ENCODE data around the gene EFR3B. TPM values are rescaled to one million over a fixed set of nuclear protein-coding genes. Genes with fewer than 3 reads are reported as not detected.

EFR3B gene
- total and polyA plus RNA-seq, 2 experiments from 2014 or later = 9.0 to 10.0 TPM

DNA sequence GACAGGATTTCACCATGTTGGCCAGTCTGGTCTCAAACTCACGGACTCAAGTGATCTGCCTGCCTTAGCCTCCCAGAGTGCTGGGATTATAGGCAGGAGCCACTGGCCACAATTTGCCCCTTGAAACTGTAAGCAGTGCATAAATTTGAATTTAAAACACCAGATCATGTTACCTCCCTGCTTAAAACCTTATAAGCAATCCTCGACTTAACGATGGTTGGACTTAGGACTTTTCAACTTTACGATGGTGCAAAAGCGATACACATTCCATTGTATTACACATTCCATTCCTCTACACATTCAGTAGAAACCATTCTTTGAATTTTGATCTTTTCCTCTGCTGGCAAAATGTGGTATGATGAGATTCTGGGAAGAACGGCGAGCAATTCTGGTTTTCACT, 23.2 kb upstream of the EFR3B start:
- H3K27ac ChIP-seq = no peak overlapping the region
- H3K4me3 ChIP-seq = no peak overlapping the region
- H3K36me3 ChIP-seq = no peaks in the 10 kb centered on the region
- H3K9me3 ChIP-seq (ENCODE audit: low read depth) = no peaks in the 10 kb centered on the region
- H3K27me3 ChIP-seq = no peaks in the 10 kb centered on the region
- TF ChIP-seq, protein P1, sequence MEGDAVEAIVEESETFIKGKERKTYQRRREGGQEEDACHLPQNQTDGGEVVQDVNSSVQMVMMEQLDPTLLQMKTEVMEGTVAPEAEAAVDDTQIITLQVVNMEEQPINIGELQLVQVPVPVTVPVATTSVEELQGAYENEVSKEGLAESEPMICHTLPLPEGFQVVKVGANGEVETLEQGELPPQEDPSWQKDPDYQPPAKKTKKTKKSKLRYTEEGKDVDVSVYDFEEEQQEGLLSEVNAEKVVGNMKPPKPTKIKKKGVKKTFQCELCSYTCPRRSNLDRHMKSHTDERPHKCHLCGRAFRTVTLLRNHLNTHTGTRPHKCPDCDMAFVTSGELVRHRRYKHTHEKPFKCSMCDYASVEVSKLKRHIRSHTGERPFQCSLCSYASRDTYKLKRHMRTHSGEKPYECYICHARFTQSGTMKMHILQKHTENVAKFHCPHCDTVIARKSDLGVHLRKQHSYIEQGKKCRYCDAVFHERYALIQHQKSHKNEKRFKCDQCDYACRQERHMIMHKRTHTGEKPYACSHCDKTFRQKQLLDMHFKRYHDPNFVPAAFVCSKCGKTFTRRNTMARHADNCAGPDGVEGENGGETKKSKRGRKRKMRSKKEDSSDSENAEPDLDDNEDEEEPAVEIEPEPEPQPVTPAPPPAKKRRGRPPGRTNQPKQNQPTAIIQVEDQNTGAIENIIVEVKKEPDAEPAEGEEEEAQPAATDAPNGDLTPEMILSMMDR (IDR thresholded peaks at IDR 0.05; ENCODE audit: low read depth, low read length) = no peak
- H3K4me1 ChIP-seq (ENCODE audit: low read depth) = no peaks in the 10 kb centered on the region
- DNase-seq (ENCODE audit: low read depth in 1 of 2, low spot score in 1 of 2) = no peak

DNA sequence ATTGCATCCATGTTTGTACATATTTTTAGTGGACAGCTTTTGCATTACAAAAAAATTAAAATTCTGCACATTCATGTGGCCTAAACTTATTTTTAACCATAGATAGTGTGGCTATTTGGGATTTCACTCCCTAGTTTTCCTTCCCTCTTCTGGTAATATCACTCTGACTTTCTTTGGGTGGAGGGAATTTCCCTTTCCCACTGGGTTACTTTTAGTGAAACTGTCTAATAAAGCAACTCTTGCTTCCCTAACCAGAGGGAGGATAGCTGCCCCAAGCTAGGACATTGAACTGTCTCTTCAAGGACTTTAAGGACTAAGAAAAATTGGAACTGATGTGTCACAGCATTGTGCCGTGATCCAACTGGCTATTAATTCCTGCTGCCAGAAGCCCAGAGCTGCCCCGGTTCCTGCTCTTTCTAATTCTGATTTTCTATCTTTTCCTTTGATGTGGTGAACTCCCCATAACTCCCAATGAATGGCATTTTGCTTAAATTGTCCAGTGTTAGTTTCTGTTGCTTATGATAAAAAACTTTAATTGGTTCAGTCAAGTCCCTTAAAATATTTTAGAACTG, 20.0 kb upstream of the EFR3B start:
- H3K9me3 ChIP-seq (ENCODE audit: low read depth) = no peaks in the 10 kb centered on the region
- no peak for DNase-seq (ENCODE audit: low read depth in 1 of 2, low spot score in 1 of 2)
- H3K4me3 ChIP-seq = no peak overlapping the region
- H3K27me3 ChIP-seq = no peaks in the 10 kb centered on the region
- H3K4me1 ChIP-seq (ENCODE audit: low read depth) = no peaks in the 10 kb centered on the region
- no peak overlapping the region for H3K27ac ChIP-seq
- TF ChIP-seq, protein P1 (IDR thresholded peaks at IDR 0.05; ENCODE audit: low read depth, low read length) = no peak
- H3K36me3 ChIP-seq = no peaks in the 10 kb centered on the region

DNA sequence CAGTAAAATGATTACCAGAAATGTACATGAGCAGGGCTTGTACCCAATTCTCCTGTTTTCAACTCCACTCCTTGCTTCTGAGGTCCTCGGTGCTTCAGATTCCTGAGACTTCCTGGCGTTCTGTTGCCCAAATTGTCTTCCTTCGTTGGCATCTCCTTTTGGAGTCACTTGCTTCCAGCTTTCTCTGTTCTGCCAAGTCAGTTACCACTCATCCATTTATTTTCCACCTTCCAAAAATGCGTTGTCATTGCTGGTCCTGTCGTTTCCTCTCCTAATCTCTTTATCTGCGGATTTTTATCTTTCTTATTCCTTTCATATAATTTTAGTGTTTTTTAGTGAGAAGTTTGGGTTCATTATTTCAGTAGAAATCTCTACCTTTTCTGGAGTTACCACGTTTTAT, 18.5 kb upstream of the EFR3B start:
- Histone ChIP-seq H3K4me1 (ENCODE audit: low read depth) (no peaks in the 10 kb centered on the region), H3K9me3 (ENCODE audit: low read depth) (no peaks in the 10 kb centered on the region), H3K36me3 (no peaks in the 10 kb centered on the region), H3K27ac (no peak overlapping the region), H3K4me3 (no peak overlapping the region), H3K27me3 (no peaks in the 10 kb centered on the region)
- no peak for DNase-seq (ENCODE audit: low read depth in 1 of 2, low spot score in 1 of 2)
- TF ChIP-seq, protein P1 (IDR thresholded peaks at IDR 0.05; ENCODE audit: low read depth, low read length) = no peak

DNA sequence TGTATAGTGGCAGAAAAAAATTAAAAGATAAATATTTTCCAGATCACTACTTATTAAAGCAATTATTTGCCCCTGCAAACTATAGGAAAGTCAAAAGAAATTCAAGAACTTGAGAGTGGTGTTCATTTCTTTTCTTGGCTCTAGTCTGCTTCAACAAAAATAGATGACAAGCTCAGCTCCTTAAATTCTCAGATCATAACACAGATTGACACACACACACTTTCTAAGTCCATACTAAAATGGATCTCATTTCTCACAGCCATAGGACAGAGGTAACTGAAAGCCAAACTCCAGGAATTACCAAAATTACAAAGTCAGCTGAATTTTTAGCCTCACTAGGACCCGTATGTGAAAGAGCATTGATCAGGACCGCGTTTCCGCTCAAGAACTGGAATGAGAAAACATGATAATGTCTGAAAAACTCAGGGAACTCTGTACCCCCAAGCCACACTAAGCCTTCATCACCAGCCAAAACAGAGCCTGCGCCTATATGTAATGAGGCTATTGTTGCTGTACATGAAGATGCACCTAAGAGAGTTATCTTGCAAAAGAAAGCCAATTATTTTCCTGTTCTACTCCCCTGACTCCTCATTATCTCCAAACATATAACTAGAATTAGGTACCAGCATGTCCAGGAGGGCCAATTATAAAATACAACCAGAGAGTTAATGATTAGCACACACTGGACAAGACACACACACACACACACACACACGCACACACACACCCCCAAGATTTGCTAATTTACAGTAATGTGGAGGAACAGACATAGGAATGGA, 16.5 kb upstream of the EFR3B start:
- Histone ChIP-seq H3K27ac (no peak overlapping the region), H3K27me3 (no peaks in the 10 kb centered on the region), H3K4me3 (no peak overlapping the region), H3K36me3 (no peaks in the 10 kb centered on the region), H3K4me1 (ENCODE audit: low read depth) (no peaks in the 10 kb centered on the region), H3K9me3 (ENCODE audit: low read depth) (no peaks in the 10 kb centered on the region)
- DNase-seq (ENCODE audit: low read depth in 1 of 2, low spot score in 1 of 2) = no peak
- TF ChIP-seq, protein P1 (IDR thresholded peaks at IDR 0.05; ENCODE audit: low read depth, low read length) = no peak

DNA sequence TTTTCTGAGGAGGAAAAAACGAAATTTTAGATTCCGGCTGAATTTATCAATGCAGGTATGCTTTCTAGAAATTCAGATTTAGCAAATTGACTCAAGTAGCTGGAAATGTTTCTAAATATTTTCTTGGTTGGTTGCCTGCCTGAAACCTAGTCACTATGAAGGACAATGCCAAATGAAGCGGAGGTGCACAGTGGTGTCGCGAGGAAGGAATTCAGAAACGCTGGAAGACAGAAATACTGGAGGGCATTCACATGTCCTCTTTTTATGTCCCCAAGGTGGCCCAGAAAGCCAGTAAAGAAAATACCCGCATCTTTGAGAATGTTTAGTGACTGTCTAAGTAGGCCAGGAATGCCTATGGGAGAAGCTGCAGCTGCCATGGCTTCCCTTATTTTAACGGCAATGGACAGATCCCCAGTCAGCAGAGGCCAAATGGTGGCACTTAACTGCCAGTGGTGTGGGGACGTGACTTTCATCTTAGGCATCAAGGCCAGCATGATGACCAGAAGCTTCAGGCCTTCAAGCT, 15.8 kb upstream of the EFR3B start:
- Histone ChIP-seq H3K27me3 (no peaks in the 10 kb centered on the region), H3K4me3 (no peak overlapping the region), H3K4me1 (ENCODE audit: low read depth) (no peaks in the 10 kb centered on the region), H3K27ac (no peak overlapping the region), H3K36me3 (no peaks in the 10 kb centered on the region), H3K9me3 (ENCODE audit: low read depth) (no peaks in the 10 kb centered on the region)
- DNase-seq (ENCODE audit: low read depth in 1 of 2, low spot score in 1 of 2) = no peak
- TF ChIP-seq, protein P1 (IDR thresholded peaks at IDR 0.05; ENCODE audit: low read depth, low read length) = no peak

All from cardiac muscle cell (in vitro differentiated cells and primary cell).